HG02588 (cell line): Measurements from ENCODE around the gene CNRIP1.
"Not testable (repeated sequence)": the region's sequence is repeated elsewhere in the genome, so short reads cannot be mapped to it uniquely, and the experiment has no call there.

Experiments
- ATAC-seq: cut with Tn5 transposase; IDR thresholded peaks from one replicate; pipeline ENCODE4 v1.9.1; 2021; ENCODE audit warnings: mild to moderate bottlenecking, moderate library complexity; ENCODE audit not compliant: unreplicated experiment

CNRIP1 gene

GRCh38 chr2:68341062-68341329, 21.2 kb upstream of the CNRIP1 start:
- no peak for ATAC-seq

- ATAC-seq, result no peak
These were observed 20.7 kb upstream of the CNRIP1 start for GRCh38 chr2:68340226-68341061.

- ATAC-seq, result no peak
These were observed 16.4 kb upstream of the CNRIP1 start for GRCh38 chr2:68336192-68336591.

GRCh38 chr2:68333931-68334330, 14.2 kb upstream of the CNRIP1 start:
- ATAC-seq, result no peak

GRCh38 chr2:68333009-68333408, 13.3 kb upstream of the CNRIP1 start:
- no peak for ATAC-seq

- no peak for ATAC-seq
These were observed 10.9 kb upstream of the CNRIP1 start for GRCh38 chr2:68330691-68331090.

GRCh38 chr2:68328901-68329300, 9.2 kb upstream of the CNRIP1 start:
- no peak for ATAC-seq

- ATAC-seq, result no peak
These were observed 5.3 kb upstream of the CNRIP1 start for GRCh38 chr2:68325056-68325455.

- ATAC-seq, result no peak
These were observed 431 bp upstream of the CNRIP1 start for GRCh38 chr2:68320118-68320641.

GRCh38 chr2:68318914-68319397, 793 bp downstream of the CNRIP1 start:
- ATAC-seq, result no peak

- no peak for ATAC-seq
These were observed 1.5 kb downstream of the CNRIP1 start for GRCh38 chr2:68317971-68318913.

- no peak for ATAC-seq
These were observed 3.6 kb downstream of the CNRIP1 start for GRCh38 chr2:68316111-68316510.

GRCh38 chr2:68311033-68311432, 8.7 kb downstream of the CNRIP1 start:
- no peak for ATAC-seq

GRCh38 chr2:68309426-68309825, 10.3 kb downstream of the CNRIP1 start:
- no peak for ATAC-seq

GRCh38 chr2:68303902-68304272, 15.9 kb downstream of the CNRIP1 start:
- not testable (repeated sequence) for ATAC-seq

GRCh38 chr2:68303033-68303901, 16.5 kb downstream of the CNRIP1 start:
- no peak for ATAC-seq

- no peak for ATAC-seq
These were observed 17.4 kb downstream of the CNRIP1 start for GRCh38 chr2:68302281-68302875.

- no peak for ATAC-seq
These were observed 24.2 kb downstream of the CNRIP1 start for GRCh38 chr2:68295516-68295915.

- ATAC-seq, result no peak
These were observed 24.8 kb downstream of the CNRIP1 start for GRCh38 chr2:68294913-68295312.

- no peak for ATAC-seq
These were observed 25.6 kb downstream of the CNRIP1 start for GRCh38 chr2:68294187-68294586.
